OCI-LY7 (cell line): ENCODE data around the gene C1GALT1C1L. TPM values are rescaled to one million over a fixed set of nuclear protein-coding genes. Genes with fewer than 3 reads are reported as not detected.
"Not testable (repeated sequence)": the region's sequence is repeated elsewhere in the genome, so short reads cannot be mapped to it uniquely, and the experiment has no call there.

Experiments used
- BruUV-seq: library from RNA; stranded (reverse); fragments of 400-500 nt; replicated peaks from 2 replicates; lab custom pipeline; 2021; lab: Mats Ljungman, UMichigan
- CTCF ChIA-PET: fragments of 300-600 bp; sonication (Branson Sonifier 250); formaldehyde crosslinking; loops from one replicate; lab custom pipeline; 2022; ENCODE audit warnings: antibody characterized with exemption; ENCODE audit not compliant: unreplicated experiment; lab: Charles Lee
- POLR2A ChIA-PET: fragments of 300-600 bp; sonication (Branson Sonifier 250); formaldehyde crosslinking; loops from one replicate; lab custom pipeline; 2022; ENCODE audit warnings: antibody characterized with exemption; lab: Charles Lee
- DNase-seq: peaks from one replicate; pipeline ENCODE4 v3.0.0-alpha.2; 2015; ENCODE audit warnings: low spot score
- H2AFZ ChIP-seq: fragments of 200-600 bp; sonication (generic), shearing (Covaris generic); 2 replicates; pipeline ENCODE4 v1.6.1; 2014; ENCODE audit warnings: mild to moderate bottlenecking, antibody characterized with exemption, low read length, moderate library complexity
- H3K27ac ChIP-seq: fragments of 200-600 bp; sonication (generic); 2 replicates; pipeline ENCODE4 v1.5.1; 2014; ENCODE audit warnings: mixed run types, low read depth, mild to moderate bottlenecking, moderate library complexity, low read length, inconsistent platforms; ENCODE audit not compliant: poor library complexity, severe bottlenecking
- H3K36me3 ChIP-seq: fragments of 200-600 bp; sonication (generic); 2 replicates; pipeline ENCODE4 v1.6.1; 2014; ENCODE audit warnings: mild to moderate bottlenecking, antibody characterized with exemption, low read length, moderate library complexity, mixed read lengths; ENCODE audit not compliant: insufficient read depth
- H3K4me1 ChIP-seq: fragments of 200-600 bp; sonication (generic); 2 replicates; pipeline ENCODE4 v1.5.1; 2014; ENCODE audit warnings: mild to moderate bottlenecking, low read length; ENCODE audit not compliant: insufficient read depth, poor library complexity, severe bottlenecking
- H3K4me2 ChIP-seq: fragments of 200-600 bp; sonication (generic); 2 replicates; pipeline ENCODE4 v1.6.1; 2014; ENCODE audit warnings: mild to moderate bottlenecking, low read length
- H3K4me3 ChIP-seq: fragments of 200-600 bp; sonication (generic); 2 replicates; pipeline ENCODE4 v1.5.1; 2014; ENCODE audit warnings: mild to moderate bottlenecking, low read depth, low read length; ENCODE audit not compliant: poor library complexity, severe bottlenecking
- H3K79me2 ChIP-seq: fragments of 200-600 bp; sonication (generic); 2 replicates; pipeline ENCODE4 v1.6.1; 2016; ENCODE audit warnings: low read depth, mild to moderate bottlenecking, low read length, moderate library complexity, mixed read lengths; ENCODE audit not compliant: insufficient read depth
- H3K9me2 ChIP-seq: fragments of 200-600 bp; sonication (generic); 2 replicates; pipeline ENCODE4 v1.6.1; 2016; ENCODE audit warnings: mild to moderate bottlenecking, low read length, mixed read lengths; ENCODE audit not compliant: insufficient read depth
- H3K9me3 ChIP-seq: fragments of 200-600 bp; sonication (generic); 2 replicates; pipeline ENCODE4 v1.6.1; 2014; ENCODE audit warnings: mild to moderate bottlenecking, mixed run types, low read length, mixed read lengths
- H4K20me1 ChIP-seq: fragments of 200-600 bp; sonication (generic); 2 replicates; pipeline ENCODE4 v1.6.1; 2014; ENCODE audit warnings: mild to moderate bottlenecking, antibody characterized with exemption, low read length, moderate library complexity, mixed read lengths; ENCODE audit not compliant: insufficient read depth
- EZH2phosphoT487 ChIP-seq: fragments of 200-600 bp; sonication (generic); IDR thresholded peaks from 2 replicates; pipeline ENCODE4 v1.6.1; 2018; ENCODE audit warnings: low read depth, borderline replicate concordance, mild to moderate bottlenecking, mixed run types, antibody characterized with exemption, low read length, moderate library complexity, mixed read lengths
- intact Hi-C: fragments of 100-400 bp; cut with micrococcal nuclease; formaldehyde crosslinking; loops from one replicate; pipeline ENCODE4 v1.10.0; 2022; ENCODE audit not compliant: unreplicated experiment
- total RNA-seq, 2 experiments: library from RNA; depleted of rRNA in 1 of 2; stranded (reverse); fragments of >200 nt in 1 of 2; shearing (Covaris generic) in 1 of 2; gene quantifications; 2 replicates each; pipeline ENCODE4 v1.2.3, GENCODE V29; 2014 to 2022
- TF ChIP-seq, protein P1 (sequence below): fragments of 200-600 bp; sonication (generic); conservative IDR thresholded peaks from 2 replicates; pipeline ENCODE4 v1.5.1; 2014; ENCODE audit warnings: mild to moderate bottlenecking, antibody characterized with exemption, low read length, moderate library complexity, mixed read lengths

Gene C1GALT1C1L
- total RNA-seq, 2 experiments from 2014 or later: not detected

- ChIA-PET CTCF (no interaction called here), POLR2A (interaction anchor here (0.6 to 0.7 kb wide), 2 partner anchors 175 to 284 kb away, joined by 3 read pairs; no protein-coding TSS in a partner anchor)
- Histone ChIP-seq H3K27ac (no peak overlapping the region), H3K4me1 (no peaks in the 10 kb centered on the region), H3K4me3 (no peak overlapping the region), H3K4me2 (no peak overlapping the region), H3K79me2 (no peaks in the 10 kb centered on the region), H3K9me2 (no peaks in the 10 kb centered on the region), H3K36me3 (no peaks in the 10 kb centered on the region), H4K20me1 (no peaks in the 10 kb centered on the region), H2AFZ (no peak overlapping the region), H3K9me3 (no peaks in the 10 kb centered on the region)
- BruUV-seq: no TSS peak
- DNase-seq: no peak
- intact Hi-C loops: no loop called here
- TF ChIP-seq EZH2phosphoT487: no peak
- TF ChIP-seq, protein P1, sequence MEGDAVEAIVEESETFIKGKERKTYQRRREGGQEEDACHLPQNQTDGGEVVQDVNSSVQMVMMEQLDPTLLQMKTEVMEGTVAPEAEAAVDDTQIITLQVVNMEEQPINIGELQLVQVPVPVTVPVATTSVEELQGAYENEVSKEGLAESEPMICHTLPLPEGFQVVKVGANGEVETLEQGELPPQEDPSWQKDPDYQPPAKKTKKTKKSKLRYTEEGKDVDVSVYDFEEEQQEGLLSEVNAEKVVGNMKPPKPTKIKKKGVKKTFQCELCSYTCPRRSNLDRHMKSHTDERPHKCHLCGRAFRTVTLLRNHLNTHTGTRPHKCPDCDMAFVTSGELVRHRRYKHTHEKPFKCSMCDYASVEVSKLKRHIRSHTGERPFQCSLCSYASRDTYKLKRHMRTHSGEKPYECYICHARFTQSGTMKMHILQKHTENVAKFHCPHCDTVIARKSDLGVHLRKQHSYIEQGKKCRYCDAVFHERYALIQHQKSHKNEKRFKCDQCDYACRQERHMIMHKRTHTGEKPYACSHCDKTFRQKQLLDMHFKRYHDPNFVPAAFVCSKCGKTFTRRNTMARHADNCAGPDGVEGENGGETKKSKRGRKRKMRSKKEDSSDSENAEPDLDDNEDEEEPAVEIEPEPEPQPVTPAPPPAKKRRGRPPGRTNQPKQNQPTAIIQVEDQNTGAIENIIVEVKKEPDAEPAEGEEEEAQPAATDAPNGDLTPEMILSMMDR: no peak
Measured at GRCh38 chr2:43707255-43708015, 31.2 kb upstream of the C1GALT1C1L start.

GRCh38 chr2:43701111-43701510, 24.9 kb upstream of the C1GALT1C1L start:
- POLR2A ChIA-PET: interaction anchor here (0.7 kb wide), 1 partner anchor 308 kb away, joined by 11 read pairs; no protein-coding TSS in a partner anchor
- Histone ChIP-seq H3K79me2 (no peaks in the 10 kb centered on the region), H2AFZ (no peak overlapping the region), H3K9me3 (no peaks in the 10 kb centered on the region), H3K9me2 (no peaks in the 10 kb centered on the region), H3K4me2 (no peak overlapping the region), H3K4me1 (no peaks in the 10 kb centered on the region), H3K4me3 (no peak overlapping the region), H3K27ac (no peak overlapping the region), H3K36me3 (no peaks in the 10 kb centered on the region), H4K20me1 (no peaks in the 10 kb centered on the region)
- TF ChIP-seq EZH2phosphoT487: no peak
- TF ChIP-seq, protein P1: no peak
- CTCF ChIA-PET: no interaction called here
- no peak for DNase-seq
- no TSS peak for BruUV-seq
- intact Hi-C loops: no loop called here

- no peaks in the 10 kb centered on the region for H3K36me3 ChIP-seq
- no peak overlapping the region for H3K4me2 ChIP-seq
- H3K4me3 ChIP-seq: no peak overlapping the region
- no peak for DNase-seq
- H3K79me2 ChIP-seq: no peaks in the 10 kb centered on the region
- TF ChIP-seq, protein P1: no peak
- TF ChIP-seq EZH2phosphoT487: no peak
- BruUV-seq: no TSS peak
- no peak overlapping the region for H3K27ac ChIP-seq
- H3K9me3 ChIP-seq: no peaks in the 10 kb centered on the region
- no peaks in the 10 kb centered on the region for H3K4me1 ChIP-seq
- intact Hi-C loops: no loop called here
- H2AFZ ChIP-seq: no peak overlapping the region
- POLR2A ChIA-PET: interaction anchor here (0.6 to 0.9 kb wide), 4 partner anchors 16 to 55 kb away, joined by 3 to 4 read pairs (median 3); no protein-coding TSS in a partner anchor
- CTCF ChIA-PET: no interaction called here
- no peaks in the 10 kb centered on the region for H3K9me2 ChIP-seq
- no peaks in the 10 kb centered on the region for H4K20me1 ChIP-seq
Measured at GRCh38 chr2:43699761-43700160, 23.5 kb upstream of the C1GALT1C1L start.

DNA sequence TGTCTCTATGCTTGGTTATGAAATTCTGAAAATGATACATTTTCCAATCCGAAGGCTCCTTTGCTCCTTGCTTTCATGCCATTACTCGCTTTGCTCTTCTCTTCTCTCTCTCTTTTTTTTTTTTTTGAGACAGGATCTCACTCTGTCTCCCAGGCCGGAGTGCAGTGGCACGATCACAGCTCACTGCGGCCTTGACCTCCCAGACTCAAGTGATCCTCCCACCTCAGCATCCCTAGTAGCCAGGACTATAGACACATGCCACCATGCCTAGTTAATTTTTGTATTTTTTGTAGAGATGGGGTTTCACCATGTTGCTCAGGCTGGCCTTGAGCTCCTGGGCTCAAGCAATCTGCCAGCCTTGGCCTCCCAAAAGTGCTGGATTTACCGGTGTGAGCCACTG, 21.9 kb upstream of the C1GALT1C1L start:
- 0 out of 2 replicates have a peak overlapping the region, but pooled peaks have one; percentile 4 for H3K4me2 ChIP-seq
- DNase-seq, H3K27ac ChIP-seq, H3K9me2 ChIP-seq, H4K20me1 ChIP-seq, H3K79me2 ChIP-seq, intact Hi-C loops, CTCF ChIA-PET, H3K4me1 ChIP-seq, BruUV-seq, H3K9me3 ChIP-seq, H3K36me3 ChIP-seq, H3K4me3 ChIP-seq: not testable (repeated sequence)
- peak overlapping the region; percentile 29 for H2AFZ ChIP-seq
- POLR2A ChIA-PET: interaction anchor here (0.7 to 1.1 kb wide), 3 partner anchors 12 to 254 kb away, joined by 3 to 4 read pairs (median 3); no protein-coding TSS in a partner anchor
